ENCODE data around the gene MARCHF9. TPM values are rescaled to one million over a fixed set of nuclear protein-coding genes. Genes with fewer than 3 reads are reported as not detected.

MARCHF9 gene
- total RNA-seq, 6 experiments from 2014 or later: 2.1 to 3.9 (median 3.3) TPM

DNA sequence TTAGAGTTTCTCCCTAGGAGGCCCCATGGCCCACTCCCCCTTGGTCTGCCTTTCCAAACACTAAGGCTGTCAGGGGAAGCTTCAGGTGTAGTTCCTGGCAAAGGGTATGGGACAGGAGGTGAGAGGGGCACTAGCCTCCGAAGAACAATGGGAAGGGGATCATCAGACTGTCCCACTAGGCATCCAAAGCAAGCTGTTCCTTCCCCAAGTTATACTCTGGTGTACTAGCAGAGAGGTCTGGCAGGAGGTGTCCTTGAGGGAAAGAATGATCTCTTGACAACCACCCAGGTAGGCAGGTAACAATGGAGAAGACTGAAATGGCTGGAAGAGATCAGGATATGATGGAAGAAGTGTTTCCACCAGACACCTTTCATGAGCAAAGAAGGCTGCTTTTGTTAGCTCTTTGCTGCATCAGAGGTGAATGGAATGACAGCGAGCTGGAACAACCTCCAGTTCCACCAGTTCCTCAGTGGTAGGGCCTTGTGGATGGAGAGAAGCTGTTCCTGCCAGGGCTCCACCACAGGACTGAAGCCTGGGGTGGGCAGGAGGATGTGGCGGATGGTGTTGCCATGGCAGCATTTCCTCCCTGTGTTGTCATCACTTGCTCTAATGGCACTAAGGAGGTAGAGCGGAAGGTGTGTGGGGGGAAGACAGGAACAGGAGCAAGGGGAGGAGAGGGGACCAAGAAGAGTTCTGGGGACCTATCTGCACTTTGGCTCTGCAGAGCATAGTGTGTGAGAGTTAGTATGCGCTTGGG is 14.1 kb upstream of the MARCHF9 start:
- WGBS (ENCODE audit: insufficient coverage, low coverage, low lambda C conversion rate, missing lambda C conversion rate): 63% methylated on average over 3 of the region's 5 CpGs
- Histone ChIP-seq H3K27ac (no peak overlapping the region), H3K36me3 (no peaks in the 10 kb centered on the region), H3K27me3 (peaks cover 0 to 22% of the 10 kb centered on the region in 2 donors), H3K4me3 (no peak overlapping the region), H3K9me3 (no peaks in the 10 kb centered on the region), H3K4me1 (peaks cover 0 to 17% (median 6%) of the 10 kb centered on the region in 4 donors)
- TF ChIP-seq POLR2A (IDR thresholded peaks at IDR 0.05): no peak
- TF ChIP-seq, protein P1, sequence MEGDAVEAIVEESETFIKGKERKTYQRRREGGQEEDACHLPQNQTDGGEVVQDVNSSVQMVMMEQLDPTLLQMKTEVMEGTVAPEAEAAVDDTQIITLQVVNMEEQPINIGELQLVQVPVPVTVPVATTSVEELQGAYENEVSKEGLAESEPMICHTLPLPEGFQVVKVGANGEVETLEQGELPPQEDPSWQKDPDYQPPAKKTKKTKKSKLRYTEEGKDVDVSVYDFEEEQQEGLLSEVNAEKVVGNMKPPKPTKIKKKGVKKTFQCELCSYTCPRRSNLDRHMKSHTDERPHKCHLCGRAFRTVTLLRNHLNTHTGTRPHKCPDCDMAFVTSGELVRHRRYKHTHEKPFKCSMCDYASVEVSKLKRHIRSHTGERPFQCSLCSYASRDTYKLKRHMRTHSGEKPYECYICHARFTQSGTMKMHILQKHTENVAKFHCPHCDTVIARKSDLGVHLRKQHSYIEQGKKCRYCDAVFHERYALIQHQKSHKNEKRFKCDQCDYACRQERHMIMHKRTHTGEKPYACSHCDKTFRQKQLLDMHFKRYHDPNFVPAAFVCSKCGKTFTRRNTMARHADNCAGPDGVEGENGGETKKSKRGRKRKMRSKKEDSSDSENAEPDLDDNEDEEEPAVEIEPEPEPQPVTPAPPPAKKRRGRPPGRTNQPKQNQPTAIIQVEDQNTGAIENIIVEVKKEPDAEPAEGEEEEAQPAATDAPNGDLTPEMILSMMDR (IDR thresholded peaks at IDR 0.05): no peak
- DNase-seq (peak in 1 of 3 donors; percentile 63), ATAC-seq (no peak)
- intact Hi-C loops (cut with DNase I): no loop called here

DNA sequence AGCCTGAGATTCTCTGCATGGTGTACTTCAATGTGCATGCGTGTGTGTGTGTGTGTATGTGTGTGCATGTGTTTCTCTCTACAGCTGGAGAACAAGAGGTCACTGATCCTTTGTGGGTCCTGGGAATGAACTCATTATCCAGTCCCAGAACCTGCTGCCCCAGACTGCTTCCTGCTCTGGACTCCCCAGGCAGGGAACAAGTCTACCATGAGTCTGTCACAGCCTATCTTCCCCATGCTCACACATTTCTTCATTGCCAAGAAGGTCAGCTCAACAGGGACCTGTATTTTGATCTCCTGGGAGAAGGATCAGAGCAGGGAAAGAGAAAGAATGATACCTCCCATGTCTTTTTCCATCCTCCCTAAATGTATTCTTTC is 13.5 kb upstream of the MARCHF9 start:
- Histone ChIP-seq H3K27me3 (peaks cover 0 to 18% of the 10 kb centered on the region in 2 donors), H3K4me1 (peaks cover 0 to 22% (median 6%) of the 10 kb centered on the region in 4 donors), H3K27ac (peak overlapping the region in 1 of 3 donors; percentile 22), H3K4me3 (peak overlapping the region in 1 of 3 donors; percentile 13), H3K36me3 (no peaks in the 10 kb centered on the region), H3K9me3 (no peaks in the 10 kb centered on the region)
- DNase-seq (no peak), ATAC-seq (no peak)
- intact Hi-C loops (cut with DNase I): no loop called here
- no peak for TF ChIP-seq POLR2A (IDR thresholded peaks at IDR 0.05)
- TF ChIP-seq, protein P1 (IDR thresholded peaks at IDR 0.05): no peak
- WGBS (ENCODE audit: insufficient coverage, low coverage, low lambda C conversion rate, missing lambda C conversion rate): 67% methylated on average over 1 of the region's 1 CpG

DNA sequence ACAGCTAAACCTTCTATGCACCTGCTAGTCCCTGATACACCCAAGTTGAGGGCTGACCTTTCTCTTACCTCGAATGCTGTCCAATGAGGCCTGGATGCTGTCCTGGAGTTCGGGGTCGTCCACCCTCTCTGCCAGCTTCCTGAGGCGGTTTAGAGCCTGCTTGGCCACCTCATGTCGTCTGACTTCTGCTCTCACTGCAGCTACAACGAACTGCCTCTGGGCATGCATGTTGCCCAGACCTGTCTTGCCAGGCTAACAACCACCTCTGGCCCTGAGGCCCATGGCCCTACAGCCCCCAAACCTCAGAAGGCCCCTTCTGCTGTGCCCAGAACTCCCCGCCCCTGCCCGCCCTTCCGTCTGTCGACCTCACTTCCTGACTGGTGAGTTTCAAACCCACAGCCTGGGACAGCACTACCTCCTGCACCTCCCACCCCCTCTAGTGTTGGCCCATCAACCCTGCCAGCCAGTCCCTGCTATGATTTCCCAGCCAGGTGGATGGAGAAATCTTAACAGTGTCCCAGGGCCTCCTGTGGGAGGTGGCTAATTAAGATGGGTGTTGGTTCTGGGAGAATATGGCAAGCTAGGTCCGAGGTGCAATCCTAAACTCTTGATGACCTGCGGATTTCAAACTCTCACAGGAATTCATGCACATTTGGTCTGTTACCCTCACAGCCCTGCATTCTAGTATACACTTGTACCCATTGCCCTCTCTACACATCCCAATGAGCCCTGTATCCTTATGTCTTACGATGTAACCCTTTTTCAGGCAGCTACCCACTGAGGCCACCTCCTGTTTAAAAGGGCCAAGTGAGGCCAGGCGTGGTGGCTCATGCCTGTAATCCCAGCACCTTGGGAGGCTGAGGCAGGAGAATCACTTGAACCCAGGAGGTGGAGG is 12.8 kb upstream of the MARCHF9 start:
- Histone ChIP-seq H3K36me3 (peaks cover 0 to 7% (median 2%) of the 10 kb centered on the region in 4 donors), H3K27me3 (peaks cover 0 to 13% of the 10 kb centered on the region in 2 donors), H3K4me1 (peaks cover 0 to 21% (median 5%) of the 10 kb centered on the region in 4 donors), H3K9me3 (no peaks in the 10 kb centered on the region), H3K27ac (peak overlapping the region in 1 of 3 donors; percentile 22), H3K4me3 (peak overlapping the region in 1 of 3 donors; percentile 13)
- peak in 1 of 3 donors; percentile 63 for DNase-seq
- TF ChIP-seq POLR2A (IDR thresholded peaks at IDR 0.05): no peak
- TF ChIP-seq, protein P1 (IDR thresholded peaks at IDR 0.05): peak in 2 of 4 donors; percentile 11 to 13
- no peak for ATAC-seq
- intact Hi-C loops (cut with DNase I): no loop called here
- 43% methylated on average over 9 of the region's 14 CpGs for WGBS (ENCODE audit: insufficient coverage, low coverage, low lambda C conversion rate, missing lambda C conversion rate)

DNA sequence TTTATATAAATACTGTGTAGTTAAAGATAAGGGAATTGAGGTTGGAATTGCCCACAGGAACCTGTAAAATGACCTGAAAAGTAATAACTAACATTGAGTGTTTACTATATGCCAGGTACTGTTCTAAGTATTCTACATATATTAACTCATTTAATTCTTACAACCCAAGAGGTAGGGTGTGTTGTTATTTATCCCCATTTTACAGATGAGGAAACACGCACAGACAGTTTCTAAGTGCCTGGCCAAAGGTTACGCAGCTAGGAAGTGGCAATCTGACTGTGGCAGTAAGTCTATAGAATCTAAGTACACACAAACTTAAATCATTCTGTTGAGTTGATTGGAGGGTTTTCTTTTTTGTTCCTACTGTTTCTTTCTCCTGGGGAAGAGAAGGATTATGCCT is 11.1 kb upstream of the MARCHF9 start:
- Histone ChIP-seq H3K4me3 (no peak overlapping the region), H3K36me3 (peaks cover 0 to 22% (median 12%) of the 10 kb centered on the region in 4 donors), H3K9me3 (no peaks in the 10 kb centered on the region), H3K27me3 (no peaks in the 10 kb centered on the region), H3K27ac (no peak overlapping the region), H3K4me1 (peaks cover 0 to 8% (median 0%) of the 10 kb centered on the region in 4 donors)
- ATAC-seq (no peak), DNase-seq (no peak)
- no peak for TF ChIP-seq POLR2A (IDR thresholded peaks at IDR 0.05)
- TF ChIP-seq, protein P1 (IDR thresholded peaks at IDR 0.05): no peak
- intact Hi-C loops (cut with DNase I): no loop called here
- 68% methylated on average over 2 of the region's 2 CpGs for whole genome bisulfite sequencing (ENCODE audit: insufficient coverage, low coverage, low lambda C conversion rate, missing lambda C conversion rate)

Data from right lobe of liver (tissue), 6 donors.